ENCODE measurements around the gene ZNF322.

- TF ChIP-seq MAX (IDR thresholded peaks at IDR 0.05) (no peak), CTCF (IDR thresholded peaks at IDR 0.05; ENCODE audit: control extremely low read depth in 1 of 3, insufficient read depth in 1 of 3, low read depth in 1 of 3, low read length in 3 of 3) (no peak), SP1 (IDR thresholded peaks at IDR 0.05; ENCODE audit: low read depth, low read length) (no peak), JUND (IDR thresholded peaks at IDR 0.05; ENCODE audit: low read length) (no peak), CBX5 (IDR thresholded peaks at IDR 0.05; ENCODE audit: low read depth, low read length) (no peak), EP300 (IDR thresholded peaks at IDR 0.05; ENCODE audit: borderline replicate concordance in 1 of 2, low read depth in 2 of 2, low read length in 2 of 2) (no peak), EGR1 (IDR thresholded peaks at IDR 0.05; ENCODE audit: borderline replicate concordance, low read depth, low read length) (no peak), POLR2A (IDR thresholded peaks at IDR 0.05; ENCODE audit: control extremely low read depth in 1 of 2, low read depth in 2 of 2, low read length in 2 of 2) (no peak), CREB1 (IDR thresholded peaks at IDR 0.05) (no peak), SP2 (IDR thresholded peaks at IDR 0.05; ENCODE audit: low read length) (no peak)
Observed at GRCh38 chr6:26624557-26624956, 35.0 kb downstream of the ZNF322 start.

Measured in H1 (cell line).